ENCODE results near the gene HIGD2A. TPM values are rescaled to one million over a fixed set of nuclear protein-coding genes. Genes with fewer than 3 reads are reported as not detected.

HIGD2A gene
- total RNA-seq, 4 donors from 2014 or later, result 4.6 to 74.5 (median 26.7) TPM

GRCh38 chr5:176361437-176362232, 26.9 kb upstream of the HIGD2A start, which contains the start of gene KIAA1191:
TSS of gene KIAA1191 (minus strand) at chr5:176361764. CDS start at chr5:176359508, 2,256 bp downstream.
- H3K9me3 ChIP-seq, result no peaks in the 10 kb centered on the region
- peak within 1 kb of the TSS; percentile 76 to 99 for H3K4me3 ChIP-seq
- peak within 1 kb of the TSS; percentile 70 to 83 for H3K27ac ChIP-seq
- TF ChIP-seq, protein P1, sequence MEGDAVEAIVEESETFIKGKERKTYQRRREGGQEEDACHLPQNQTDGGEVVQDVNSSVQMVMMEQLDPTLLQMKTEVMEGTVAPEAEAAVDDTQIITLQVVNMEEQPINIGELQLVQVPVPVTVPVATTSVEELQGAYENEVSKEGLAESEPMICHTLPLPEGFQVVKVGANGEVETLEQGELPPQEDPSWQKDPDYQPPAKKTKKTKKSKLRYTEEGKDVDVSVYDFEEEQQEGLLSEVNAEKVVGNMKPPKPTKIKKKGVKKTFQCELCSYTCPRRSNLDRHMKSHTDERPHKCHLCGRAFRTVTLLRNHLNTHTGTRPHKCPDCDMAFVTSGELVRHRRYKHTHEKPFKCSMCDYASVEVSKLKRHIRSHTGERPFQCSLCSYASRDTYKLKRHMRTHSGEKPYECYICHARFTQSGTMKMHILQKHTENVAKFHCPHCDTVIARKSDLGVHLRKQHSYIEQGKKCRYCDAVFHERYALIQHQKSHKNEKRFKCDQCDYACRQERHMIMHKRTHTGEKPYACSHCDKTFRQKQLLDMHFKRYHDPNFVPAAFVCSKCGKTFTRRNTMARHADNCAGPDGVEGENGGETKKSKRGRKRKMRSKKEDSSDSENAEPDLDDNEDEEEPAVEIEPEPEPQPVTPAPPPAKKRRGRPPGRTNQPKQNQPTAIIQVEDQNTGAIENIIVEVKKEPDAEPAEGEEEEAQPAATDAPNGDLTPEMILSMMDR (IDR thresholded peaks at IDR 0.05), result peak in 3 of 4 experiments; percentile 30 to 46 (median 31)
- peak; percentile 83 to 86 for TF ChIP-seq POLR2A (IDR thresholded peaks at IDR 0.05)
- intact Hi-C loops (cut with DNase I; ENCODE audit: low total_unique reads), result no loop called here
- peaks cover 0 to 4% of the 10 kb centered on the region in 2 donors for H3K4me1 ChIP-seq
- peak; percentile 91 to 94 for DNase-seq
- no peaks in the 10 kb centered on the region for H3K27me3 ChIP-seq
- no peaks in the 10 kb centered on the region for H3K36me3 ChIP-seq

DNA sequence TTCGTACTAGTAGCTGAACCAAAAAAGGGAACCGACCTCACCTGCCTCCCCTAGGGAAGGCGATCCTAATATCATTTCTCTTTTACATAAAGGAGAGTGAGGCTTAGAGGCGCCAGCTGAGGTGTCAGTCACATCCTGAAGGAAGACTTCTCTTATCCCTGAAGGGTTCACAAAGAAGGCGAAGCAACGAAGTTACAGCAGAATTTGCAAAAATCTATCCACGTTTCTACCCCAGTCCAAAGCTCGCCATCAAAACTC, 26.4 kb upstream of the HIGD2A start:
- Histone ChIP-seq H3K9me3 (no peaks in the 10 kb centered on the region), H3K4me1 (peaks cover 0 to 4% of the 10 kb centered on the region in 2 donors), H3K27ac (peak overlapping the region; percentile 70 to 83), H3K27me3 (no peaks in the 10 kb centered on the region), H3K4me3 (peak overlapping the region in 1 of 2 donors; percentile 76), H3K36me3 (no peaks in the 10 kb centered on the region)
- DNase-seq, result no peak
- intact Hi-C loops (cut with DNase I; ENCODE audit: low total_unique reads), result no loop called here
- no peak for TF ChIP-seq POLR2A (IDR thresholded peaks at IDR 0.05)
- TF ChIP-seq, protein P1 (IDR thresholded peaks at IDR 0.05), result no peak

DNA sequence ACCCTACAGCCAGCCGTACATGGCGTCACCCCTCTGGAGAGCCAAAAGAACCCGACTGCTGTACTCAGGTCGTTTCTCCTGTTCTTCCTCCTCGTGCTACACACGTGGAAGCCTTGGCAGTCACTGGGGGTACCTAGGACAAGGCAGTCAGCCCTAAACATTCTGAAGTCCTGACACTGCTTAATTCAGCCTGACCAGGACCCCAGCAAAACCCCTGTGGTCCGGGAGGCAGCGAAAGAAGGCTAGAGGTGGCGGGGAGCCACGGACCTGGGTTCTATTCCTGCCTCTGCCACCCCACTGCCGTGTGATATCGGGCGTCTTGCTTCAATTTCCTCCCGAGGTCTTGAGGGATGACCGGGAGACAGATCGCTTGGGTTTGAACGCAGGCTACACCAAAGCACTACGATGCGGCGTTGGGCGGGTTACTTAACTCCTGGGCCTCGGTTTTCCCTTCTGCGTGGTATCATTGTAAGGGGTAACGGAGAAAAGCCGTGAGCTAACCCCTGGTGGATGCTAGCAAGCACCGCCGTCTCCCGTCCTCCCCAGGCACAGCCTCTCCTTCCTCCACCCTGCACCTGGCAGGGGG, 23.7 kb upstream of the HIGD2A start:
- H3K27me3 ChIP-seq, result no peaks in the 10 kb centered on the region
- TF ChIP-seq POLR2A (IDR thresholded peaks at IDR 0.05), result no peak
- TF ChIP-seq, protein P1 (IDR thresholded peaks at IDR 0.05), result no peak
- H3K4me1 ChIP-seq, result peaks cover 0 to under 1% of the 10 kb centered on the region in 2 donors
- DNase-seq, result no peak
- intact Hi-C loops (cut with DNase I; ENCODE audit: low total_unique reads), result no loop called here
- no peaks in the 10 kb centered on the region for H3K9me3 ChIP-seq
- no peaks in the 10 kb centered on the region for H3K36me3 ChIP-seq
- peak overlapping the region; percentile 44 to 76 for H3K27ac ChIP-seq
- H3K4me3 ChIP-seq, result peak overlapping the region; percentile 34 to 70

DNA sequence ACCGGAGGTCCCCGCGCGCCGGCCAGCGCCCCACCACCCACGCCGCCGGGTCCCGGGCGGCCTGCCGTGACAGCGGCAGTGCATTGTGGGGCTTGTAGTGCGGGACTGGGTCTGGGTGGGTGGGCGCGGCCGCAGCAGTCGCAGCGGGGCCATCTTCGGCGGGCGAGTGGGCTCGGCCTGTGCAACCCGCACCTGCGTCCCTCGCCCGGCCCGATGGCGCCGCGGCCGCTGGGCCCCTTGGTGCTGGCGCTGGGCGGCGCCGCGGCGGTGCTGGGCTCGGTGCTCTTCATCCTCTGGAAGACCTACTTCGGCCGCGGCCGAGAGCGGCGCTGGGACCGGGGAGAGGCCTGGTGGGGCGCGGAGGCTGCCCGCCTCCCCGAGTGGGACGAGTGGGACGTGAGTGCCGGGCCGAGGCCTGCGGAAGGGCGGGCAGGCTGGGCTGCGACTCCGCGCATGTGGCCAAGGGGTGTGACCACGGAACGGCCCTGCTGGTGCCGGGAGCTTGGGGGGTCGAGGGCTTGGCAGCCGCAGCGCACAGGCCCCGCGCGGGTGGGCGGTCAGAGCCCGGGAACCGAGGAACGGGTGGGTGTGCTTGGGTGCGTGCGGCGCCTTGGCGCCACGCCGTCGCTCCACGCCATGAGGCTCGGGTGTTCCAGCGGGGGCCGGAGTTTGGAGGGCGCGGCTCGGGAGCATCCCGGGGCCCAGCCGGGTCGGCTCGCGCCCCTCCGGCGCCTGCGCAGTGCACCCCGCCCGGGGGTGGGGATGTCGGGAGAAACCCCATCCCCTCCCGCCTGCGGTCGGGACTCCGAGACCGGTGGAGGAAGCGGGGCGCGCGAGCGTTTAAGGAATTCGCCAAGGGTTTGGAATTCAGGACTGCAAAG, 23.0 kb upstream of the HIGD2A start, which contains the start of gene ARL10:
Gene ARL10 (plus strand): TSS at position 137 of the 881 bp plus-strand sequence. CDS start 77 bp downstream, at position 214.
- peak within 1 kb of the TSS; percentile 34 to 70 for H3K4me3 ChIP-seq
- H3K9me3 ChIP-seq, result no peaks in the 10 kb centered on the region
- H3K27me3 ChIP-seq, result no peaks in the 10 kb centered on the region
- H3K4me1 ChIP-seq, result no peaks in the 10 kb centered on the region
- no peak for TF ChIP-seq POLR2A (IDR thresholded peaks at IDR 0.05)
- TF ChIP-seq, protein P1 (IDR thresholded peaks at IDR 0.05), result no peak
- H3K27ac ChIP-seq, result peak within 1 kb of the TSS; percentile 44 to 76
- DNase-seq, result peak in 1 of 2 donors; percentile 58
- no peaks in the 10 kb centered on the region for H3K36me3 ChIP-seq
- intact Hi-C loops (cut with DNase I; ENCODE audit: low total_unique reads), result no loop called here
